ENCODE data around the gene REPS1. TPM values are rescaled to one million over a fixed set of nuclear protein-coding genes. Genes with fewer than 3 reads are reported as not detected.

The REPS1 gene
- total RNA-seq, 6 experiments from 2014 or later = 21.1 to 29.9 (median 26.2) TPM

DNA sequence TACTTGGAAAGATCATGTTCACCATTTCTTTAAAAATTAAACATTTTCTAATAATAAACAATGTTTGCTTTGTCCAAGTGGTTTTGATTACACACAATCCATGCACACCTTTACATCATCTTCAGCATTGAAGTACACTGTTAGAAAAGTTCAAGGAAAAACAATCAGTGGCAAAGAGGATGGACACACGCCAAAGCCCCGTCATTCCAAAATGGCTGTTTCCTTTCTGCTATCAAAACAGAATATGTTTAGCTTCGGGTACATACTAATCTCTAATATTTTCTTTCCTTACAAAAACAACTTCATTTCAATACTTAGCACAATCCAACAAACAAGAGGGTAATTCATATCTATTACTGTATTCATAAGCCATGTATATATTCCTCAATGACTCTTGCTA, 24.5 kb downstream of the REPS1 start:
- no peaks in the 10 kb centered on the region for H3K27me3 Mint-ChIP-seq (ENCODE audit: insufficient read depth)
- no peak for TF ChIP-seq CTCF (IDR thresholded peaks at IDR 0.05)
- no peak for DNase-seq
- H3K36me3 Mint-ChIP-seq (ENCODE audit: low read depth) = no peaks in the 10 kb centered on the region; the same call in 1 of the 2 replicates
- no peak overlapping the region for H3K27ac Mint-ChIP-seq
- no peak overlapping the region for H3K4me3 Mint-ChIP-seq
- no peaks in the 10 kb centered on the region for H3K9me3 Mint-ChIP-seq
- no peaks in the 10 kb centered on the region; the same call in 1 of the 2 replicates for H3K4me1 Mint-ChIP-seq (ENCODE audit: low read depth)

- H3K27me3 Mint-ChIP-seq (ENCODE audit: insufficient read depth) = no peaks in the 10 kb centered on the region
- H3K4me1 Mint-ChIP-seq (ENCODE audit: low read depth) = peaks cover 4% of the 10 kb centered on the region
- no peak overlapping the region for H3K4me3 Mint-ChIP-seq
- H3K36me3 Mint-ChIP-seq (ENCODE audit: low read depth) = no peaks in the 10 kb centered on the region; the same call in 1 of the 2 replicates
- DNase-seq = no peak
- TF ChIP-seq CTCF (IDR thresholded peaks at IDR 0.05) = no peak
- H3K27ac Mint-ChIP-seq = no peak overlapping the region
- H3K9me3 Mint-ChIP-seq = no peaks in the 10 kb centered on the region
Measured at GRCh38 chr6:138963119-138963518, 24.9 kb downstream of the REPS1 start.

GRCh38 chr6:138959521-138959920, 28.5 kb downstream of the REPS1 start:
- no peak for TF ChIP-seq CTCF (IDR thresholded peaks at IDR 0.05)
- DNase-seq = no peak
- peaks cover 31% of the 10 kb centered on the region for H3K4me1 Mint-ChIP-seq (ENCODE audit: low read depth)
- no peak overlapping the region for H3K4me3 Mint-ChIP-seq
- H3K36me3 Mint-ChIP-seq (ENCODE audit: low read depth) = no peaks in the 10 kb centered on the region
- no peaks in the 10 kb centered on the region for H3K27me3 Mint-ChIP-seq (ENCODE audit: insufficient read depth)
- no peak overlapping the region for H3K27ac Mint-ChIP-seq
- H3K9me3 Mint-ChIP-seq = no peaks in the 10 kb centered on the region

DNA sequence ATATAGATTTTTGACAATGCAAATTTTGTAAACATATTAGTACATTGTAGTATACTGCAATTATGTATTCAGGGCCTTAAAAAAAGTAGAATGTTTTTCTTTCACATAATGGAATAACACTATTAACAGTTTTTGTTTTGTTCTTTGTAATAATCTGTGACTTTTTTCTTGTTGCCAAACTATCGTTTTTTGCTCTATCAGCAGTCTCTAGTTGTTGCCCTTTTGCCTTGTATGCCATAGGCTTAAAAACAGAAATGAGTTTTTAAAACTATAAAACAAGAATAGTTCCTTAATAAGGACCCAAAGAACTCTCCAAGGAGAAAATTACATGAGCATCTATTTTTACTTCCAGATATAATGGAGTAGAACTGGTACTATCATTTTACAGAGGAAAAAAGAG, 29.5 kb downstream of the REPS1 start:
- H3K27me3 Mint-ChIP-seq (ENCODE audit: insufficient read depth) = no peaks in the 10 kb centered on the region
- peaks cover 4% of the 10 kb centered on the region; the same call in 1 of the 2 replicates for H3K36me3 Mint-ChIP-seq (ENCODE audit: low read depth)
- DNase-seq = no peak
- H3K4me1 Mint-ChIP-seq (ENCODE audit: low read depth) = peaks cover 36% of the 10 kb centered on the region
- H3K9me3 Mint-ChIP-seq = no peaks in the 10 kb centered on the region
- H3K27ac Mint-ChIP-seq = no peak overlapping the region
- TF ChIP-seq CTCF (IDR thresholded peaks at IDR 0.05) = no peak
- H3K4me3 Mint-ChIP-seq = no peak overlapping the region

- Mint-ChIP-seq H3K9me3 (no peaks in the 10 kb centered on the region), H3K27me3 (ENCODE audit: insufficient read depth) (no peaks in the 10 kb centered on the region), H3K4me1 (ENCODE audit: low read depth) (peaks cover 42% of the 10 kb centered on the region), H3K36me3 (ENCODE audit: low read depth) (peaks cover 4% of the 10 kb centered on the region; the same call in 1 of the 2 replicates), H3K4me3 (no peak overlapping the region), H3K27ac (no peak overlapping the region; the same call in 1 of the 2 replicates)
- no peak for TF ChIP-seq CTCF (IDR thresholded peaks at IDR 0.05)
- no peak for DNase-seq
Measured at GRCh38 chr6:138957903-138958302, 30.1 kb downstream of the REPS1 start.

- no peak for DNase-seq
- no peaks in the 10 kb centered on the region for H3K27me3 Mint-ChIP-seq (ENCODE audit: insufficient read depth)
- H3K9me3 Mint-ChIP-seq = no peaks in the 10 kb centered on the region
- no peak for TF ChIP-seq CTCF (IDR thresholded peaks at IDR 0.05)
- H3K36me3 Mint-ChIP-seq (ENCODE audit: low read depth) = peaks cover 4% of the 10 kb centered on the region; the same call in 1 of the 2 replicates
- peaks cover 47% of the 10 kb centered on the region for H3K4me1 Mint-ChIP-seq (ENCODE audit: low read depth)
- H3K27ac Mint-ChIP-seq = no peak overlapping the region
- H3K4me3 Mint-ChIP-seq = no peak overlapping the region
Measured at GRCh38 chr6:138957484-138957883, 30.6 kb downstream of the REPS1 start.
